Left hindlimb (tissue), 1 donor: ENCODE measurements around the gene KANSL1L.

Experiments used
- DNase-seq: peaks from one replicate; pipeline ENCODE4 v3.0.0-alpha.2; 2018

The KANSL1L gene

DNA sequence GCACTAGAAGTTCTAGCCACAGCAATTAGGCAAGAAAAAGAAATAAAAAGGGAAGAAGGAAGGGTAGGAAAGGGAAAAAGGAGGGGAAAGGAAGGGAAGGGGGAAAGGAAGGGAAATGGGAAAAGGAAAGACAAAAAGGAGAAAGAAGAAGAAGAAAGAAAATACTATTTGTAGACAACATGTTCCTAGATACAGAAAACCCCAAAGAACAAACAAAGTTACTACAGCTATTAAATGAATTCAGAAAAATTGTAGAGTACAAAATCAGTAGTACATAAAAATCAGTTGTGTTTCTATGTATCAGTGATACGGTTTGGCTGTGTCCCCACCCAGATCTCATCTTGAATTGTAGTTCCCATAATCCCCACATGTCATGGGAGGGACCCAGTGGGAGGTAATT is 116.5 kb downstream of the KANSL1L start:
- no peak for DNase-seq

DNA sequence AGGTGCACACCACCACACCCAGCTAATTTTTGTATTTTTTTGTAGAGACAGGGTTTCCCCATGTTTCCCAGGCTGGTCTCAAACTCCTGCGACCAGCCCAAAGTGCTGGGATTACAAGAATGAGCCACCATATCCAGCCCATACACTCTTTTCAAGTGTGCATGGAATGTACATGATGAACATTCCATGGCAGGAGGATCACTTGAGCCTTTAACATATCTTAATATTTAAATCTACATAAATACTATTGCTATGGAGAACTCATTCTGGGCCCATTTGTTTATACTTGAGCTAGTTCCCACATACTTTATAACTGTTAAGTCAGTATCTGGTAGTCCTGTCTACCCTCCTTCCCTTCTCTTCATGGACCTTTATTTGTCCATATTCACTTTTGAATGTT is 120.3 kb downstream of the KANSL1L start:
- DNase-seq = no peak

DNA sequence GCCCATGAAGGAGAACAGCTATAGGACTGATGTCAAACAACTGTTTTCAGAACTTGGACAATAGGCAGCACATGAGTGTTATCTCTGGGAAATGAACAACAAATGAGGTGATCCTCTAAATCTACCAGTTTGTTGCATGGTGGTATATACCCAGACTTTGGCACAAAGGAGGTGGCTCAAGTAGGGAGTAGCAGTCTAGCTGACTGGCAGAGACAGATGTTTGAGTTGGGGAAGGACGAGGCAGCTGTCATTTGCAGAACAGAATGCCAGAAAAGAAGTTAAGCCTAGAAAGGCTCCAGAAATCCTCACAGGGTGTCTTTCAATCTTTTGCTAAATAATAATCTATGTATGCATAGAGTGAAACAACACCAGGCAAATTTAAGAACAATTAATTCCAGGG is 121.4 kb downstream of the KANSL1L start:
- DNase-seq = no peak

DNA sequence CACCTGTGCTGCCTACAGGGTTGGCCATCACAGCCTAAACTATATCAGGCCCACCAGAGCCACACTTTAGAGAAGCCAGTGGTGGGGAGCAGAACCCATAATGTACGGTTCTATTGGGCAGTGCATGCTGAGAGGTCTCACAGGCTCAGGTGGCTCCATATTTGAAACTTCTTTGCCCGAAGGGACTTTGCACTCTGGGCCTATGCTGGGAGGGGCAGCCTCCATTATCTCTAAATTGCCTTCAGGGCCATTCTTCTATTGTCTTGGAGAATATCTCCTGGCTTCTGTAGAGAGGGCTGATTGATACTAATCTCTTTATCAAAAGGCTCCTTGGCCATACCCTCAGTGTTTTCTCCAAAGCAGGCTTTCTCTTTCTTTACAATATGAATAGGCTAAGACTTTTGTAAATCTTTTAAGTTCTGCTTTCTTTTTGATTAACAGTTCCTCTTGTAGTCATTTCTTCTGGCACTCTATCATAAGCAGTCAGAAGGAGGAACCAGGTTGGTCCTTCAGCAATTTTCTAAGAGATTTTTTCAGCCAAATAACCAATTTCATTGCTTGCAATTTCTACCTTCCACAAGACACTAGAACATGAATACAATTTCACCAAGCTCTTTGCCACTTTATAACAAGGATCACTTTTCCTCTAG is 124.2 kb downstream of the KANSL1L start:
- no peak for DNase-seq

DNA sequence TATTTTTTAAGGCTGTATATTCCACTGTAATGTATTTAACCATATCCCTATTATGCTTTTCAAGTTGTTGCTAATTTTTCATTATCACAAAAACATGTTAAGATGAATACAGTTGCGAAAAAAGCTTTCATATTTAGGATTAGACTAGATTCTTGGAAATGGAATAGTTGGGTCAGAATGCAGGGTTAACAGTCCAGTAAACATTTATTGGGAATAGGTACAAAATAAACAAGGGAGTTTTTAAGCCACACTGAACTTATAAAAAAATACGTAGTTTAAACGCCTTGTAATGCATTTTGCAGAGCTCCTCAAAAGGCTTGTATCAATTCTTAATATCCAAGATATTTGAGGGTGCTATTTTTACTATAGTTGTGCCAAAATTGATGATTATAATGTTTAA is 133.1 kb downstream of the KANSL1L start:
- DNase-seq = no peak

DNA sequence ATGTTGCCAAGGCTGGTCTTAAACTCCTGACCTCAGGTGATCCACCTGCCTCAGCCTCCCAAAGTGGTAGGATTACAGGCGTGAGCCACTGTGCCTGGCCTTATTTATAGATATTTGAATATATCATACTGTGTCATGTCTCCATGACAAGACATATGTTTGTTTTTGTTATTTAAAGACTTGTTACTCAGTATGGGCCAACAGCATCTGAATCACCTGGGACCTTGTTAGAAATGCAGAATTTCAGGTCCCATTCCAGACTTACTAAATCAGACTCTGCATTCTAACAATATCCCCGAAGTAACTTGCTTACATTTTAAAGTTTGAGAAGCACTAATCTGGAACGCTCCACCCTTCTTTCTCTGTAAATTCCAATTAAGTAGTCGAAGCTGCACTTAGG is 135.5 kb downstream of the KANSL1L start:
- no peak for DNase-seq

DNA sequence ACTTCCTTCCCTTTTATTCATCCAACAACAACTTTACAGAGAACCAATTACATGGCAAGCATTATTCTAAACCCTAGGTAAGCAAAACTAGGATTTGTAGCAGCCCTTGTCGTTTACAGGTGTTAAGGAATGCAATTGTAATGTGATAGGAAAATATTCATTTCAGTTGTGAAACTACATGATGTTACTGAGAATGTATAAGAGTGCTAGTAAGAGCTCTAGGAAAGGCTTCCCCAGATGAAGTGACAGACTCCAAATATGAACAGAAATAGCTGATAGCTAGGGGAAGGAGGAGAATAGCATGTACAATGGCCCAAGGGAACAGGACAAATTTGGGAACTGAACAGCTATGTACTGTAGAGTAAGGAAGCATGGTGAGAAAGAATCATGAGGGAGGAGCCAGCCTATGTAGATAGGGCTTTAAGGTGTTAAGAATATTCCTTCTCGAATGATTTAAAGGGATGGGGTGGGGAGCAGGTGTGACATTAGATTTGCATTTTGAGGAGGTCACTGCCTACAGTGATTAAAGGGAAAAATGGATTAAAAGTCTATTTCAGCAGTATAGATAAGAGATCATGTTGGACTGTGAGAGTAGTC is 137.0 kb downstream of the KANSL1L start:
- DNase-seq = no peak

DNA sequence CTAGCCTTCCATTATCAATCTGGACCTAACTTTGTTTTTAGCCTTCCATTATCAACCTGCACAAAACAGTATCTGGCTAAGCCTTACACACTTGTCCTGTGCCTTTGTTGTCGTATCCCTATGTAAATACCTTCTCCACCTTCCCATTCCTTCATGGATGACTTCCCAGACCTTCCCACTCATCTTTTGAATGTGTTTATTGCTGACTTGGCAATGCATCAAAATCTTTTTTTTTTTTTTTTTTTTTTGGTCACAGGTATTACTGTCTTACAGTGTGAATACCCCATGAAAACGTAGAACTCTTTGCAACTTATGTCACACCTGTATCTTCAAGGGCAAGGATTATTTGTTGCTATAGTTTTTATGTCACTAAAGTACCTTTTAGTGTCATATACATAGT is 143.0 kb downstream of the KANSL1L start:
- DNase-seq = no peak

DNA sequence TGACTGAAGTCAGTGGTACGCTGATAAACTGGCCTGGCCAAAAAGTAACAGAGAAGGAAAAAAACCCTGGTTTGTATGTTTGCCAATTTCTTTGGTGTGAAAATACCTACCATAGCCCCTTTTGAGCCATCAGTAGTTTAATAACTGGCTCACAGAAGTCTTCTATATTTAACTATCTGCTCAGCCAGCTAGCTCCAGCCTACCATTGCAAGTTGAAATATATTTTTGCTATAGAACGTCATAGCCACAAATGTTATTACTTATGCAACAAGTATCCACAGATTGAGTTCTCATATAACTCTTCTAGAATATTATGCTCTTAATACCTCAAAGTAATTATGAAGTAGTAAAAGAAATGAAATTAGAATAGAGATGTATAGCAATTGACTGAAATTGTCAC is 143.6 kb downstream of the KANSL1L start:
- DNase-seq = no peak

DNA sequence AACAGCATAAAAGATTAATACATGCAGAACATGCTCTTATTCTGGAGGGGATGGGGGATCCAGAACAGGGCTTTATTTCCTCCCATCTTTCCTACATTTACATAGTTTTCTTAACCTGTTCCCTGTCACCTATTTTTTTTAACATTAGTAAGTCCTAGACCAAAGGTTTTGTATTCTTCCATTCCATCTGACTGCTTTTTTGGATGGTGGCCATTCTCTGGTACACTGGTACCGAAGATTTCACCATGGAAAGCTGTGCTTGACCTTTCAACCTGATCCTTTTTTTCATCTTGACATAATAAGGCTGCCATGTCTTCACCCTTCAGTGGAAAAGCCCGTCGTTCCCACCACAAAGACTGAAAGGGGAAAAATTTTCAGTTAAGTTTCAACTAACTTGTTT is 148.4 kb downstream of the KANSL1L start:
- DNase-seq = no peak

DNA sequence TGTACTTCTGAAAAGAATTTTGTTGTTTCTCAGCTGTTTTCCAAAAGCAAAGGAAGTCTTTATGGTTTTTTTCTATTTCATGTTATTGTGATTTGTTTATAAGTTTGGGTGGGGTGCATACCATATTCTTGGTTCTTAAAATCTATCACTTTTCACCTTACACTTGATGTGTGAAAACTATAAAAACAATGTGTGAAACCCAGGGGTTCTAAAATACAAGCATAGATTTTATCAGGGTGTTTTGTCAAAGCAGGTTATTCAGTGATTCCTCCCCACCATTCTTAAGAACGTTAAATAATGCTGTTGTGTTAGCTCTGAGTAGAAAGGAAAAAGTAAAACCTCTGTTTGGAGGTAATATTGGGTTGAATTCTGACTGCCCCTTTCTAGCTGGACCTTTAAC is 151.1 kb downstream of the KANSL1L start:
- DNase-seq = no peak

DNA sequence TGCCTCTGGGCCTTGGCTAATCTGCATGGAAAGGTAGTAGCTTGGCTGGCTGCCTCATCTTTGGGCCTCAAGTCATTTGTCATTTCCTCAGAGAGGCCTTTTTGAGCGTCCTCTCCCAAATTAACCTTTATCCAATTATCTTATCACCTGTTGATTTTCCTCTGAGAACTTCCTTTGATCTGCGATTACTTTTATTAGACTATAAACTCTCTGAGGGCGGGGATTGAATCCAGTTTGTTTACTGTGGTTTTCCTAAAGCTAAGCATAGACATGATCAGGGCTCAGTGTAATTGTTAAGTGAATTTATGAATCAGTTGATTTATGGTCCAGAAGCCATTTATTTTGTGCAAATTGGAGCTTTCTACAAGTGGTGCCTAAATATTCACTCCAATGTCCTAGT is 161.3 kb downstream of the KANSL1L start:
- DNase-seq = no peak

DNA sequence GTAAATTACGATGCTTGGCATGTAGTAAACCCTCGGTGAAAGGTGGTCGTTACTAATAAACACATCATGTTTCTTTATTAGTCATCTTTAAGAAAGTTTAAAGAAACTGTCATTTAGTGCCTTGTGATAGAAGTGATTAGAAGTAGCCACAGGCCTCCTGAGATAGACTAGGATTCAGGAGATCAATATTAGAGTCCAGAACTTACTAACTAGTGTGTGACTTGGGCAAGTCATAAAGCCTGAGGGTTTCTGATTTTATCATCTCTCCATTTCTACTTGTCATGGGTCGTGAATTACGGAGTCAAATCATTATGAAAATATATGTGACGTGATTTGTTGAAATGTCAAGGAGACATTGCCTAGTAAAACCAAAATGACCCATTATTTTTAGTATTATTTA is 162.1 kb downstream of the KANSL1L start:
- DNase-seq = no peak

DNA sequence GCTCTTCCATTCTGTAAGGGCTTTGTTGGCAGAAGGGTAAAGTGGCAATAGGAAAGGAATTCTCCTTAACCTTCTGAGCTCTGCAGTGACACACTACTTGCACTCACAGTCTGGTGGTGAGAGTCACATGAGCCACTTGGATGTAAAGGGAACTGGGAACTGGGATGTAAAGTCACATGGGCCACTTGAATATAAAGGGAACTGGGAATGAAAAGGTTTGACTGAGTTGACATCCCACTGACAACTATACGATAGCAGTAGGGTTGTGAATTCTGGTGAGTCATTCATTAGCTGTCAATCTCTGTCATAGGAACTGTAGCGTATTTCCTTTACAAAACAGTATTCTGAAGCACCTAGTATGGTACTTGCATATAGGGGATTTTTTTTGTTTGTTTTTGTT is 163.3 kb downstream of the KANSL1L start:
- no peak for DNase-seq

DNA sequence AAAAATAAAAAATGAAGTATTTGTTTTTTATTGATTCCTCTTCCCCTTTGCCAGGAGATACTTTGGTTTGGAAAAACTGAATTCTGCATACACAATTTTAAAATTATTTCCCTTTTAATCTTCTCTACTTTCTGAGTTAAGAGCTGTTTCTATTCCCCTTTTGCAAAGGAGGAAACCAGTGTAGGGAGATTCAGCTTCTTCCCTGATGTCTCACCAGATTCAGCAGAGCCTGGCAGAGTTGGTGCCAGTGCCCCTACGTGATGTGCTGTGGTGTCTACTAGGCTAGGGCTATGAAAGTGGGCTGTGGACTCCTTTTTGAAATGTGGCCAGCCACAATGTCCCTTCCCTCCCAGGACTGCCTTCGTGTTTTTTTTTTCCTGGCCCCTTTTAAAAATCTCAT is 166.3 kb downstream of the KANSL1L start:
- DNase-seq = no peak

DNA sequence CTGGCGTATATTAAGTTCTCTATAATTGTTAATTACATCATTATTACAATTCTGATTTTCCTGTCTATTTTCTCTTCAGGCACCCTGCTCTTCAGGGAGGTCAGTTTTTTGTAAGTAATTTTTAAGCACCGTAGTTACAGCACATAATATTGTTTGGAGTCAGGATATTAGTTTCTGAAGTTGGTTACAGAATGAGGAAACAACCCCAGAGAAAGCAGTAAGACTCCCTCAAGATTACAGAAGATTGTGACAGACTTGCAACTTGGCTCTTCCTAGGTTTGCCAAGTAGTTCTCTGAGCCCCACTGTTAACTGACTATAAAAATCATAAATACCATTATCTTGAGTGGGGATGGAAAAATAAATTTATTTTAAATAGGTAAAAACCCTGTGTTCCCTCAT is 167.8 kb downstream of the KANSL1L start:
- DNase-seq = no peak

DNA sequence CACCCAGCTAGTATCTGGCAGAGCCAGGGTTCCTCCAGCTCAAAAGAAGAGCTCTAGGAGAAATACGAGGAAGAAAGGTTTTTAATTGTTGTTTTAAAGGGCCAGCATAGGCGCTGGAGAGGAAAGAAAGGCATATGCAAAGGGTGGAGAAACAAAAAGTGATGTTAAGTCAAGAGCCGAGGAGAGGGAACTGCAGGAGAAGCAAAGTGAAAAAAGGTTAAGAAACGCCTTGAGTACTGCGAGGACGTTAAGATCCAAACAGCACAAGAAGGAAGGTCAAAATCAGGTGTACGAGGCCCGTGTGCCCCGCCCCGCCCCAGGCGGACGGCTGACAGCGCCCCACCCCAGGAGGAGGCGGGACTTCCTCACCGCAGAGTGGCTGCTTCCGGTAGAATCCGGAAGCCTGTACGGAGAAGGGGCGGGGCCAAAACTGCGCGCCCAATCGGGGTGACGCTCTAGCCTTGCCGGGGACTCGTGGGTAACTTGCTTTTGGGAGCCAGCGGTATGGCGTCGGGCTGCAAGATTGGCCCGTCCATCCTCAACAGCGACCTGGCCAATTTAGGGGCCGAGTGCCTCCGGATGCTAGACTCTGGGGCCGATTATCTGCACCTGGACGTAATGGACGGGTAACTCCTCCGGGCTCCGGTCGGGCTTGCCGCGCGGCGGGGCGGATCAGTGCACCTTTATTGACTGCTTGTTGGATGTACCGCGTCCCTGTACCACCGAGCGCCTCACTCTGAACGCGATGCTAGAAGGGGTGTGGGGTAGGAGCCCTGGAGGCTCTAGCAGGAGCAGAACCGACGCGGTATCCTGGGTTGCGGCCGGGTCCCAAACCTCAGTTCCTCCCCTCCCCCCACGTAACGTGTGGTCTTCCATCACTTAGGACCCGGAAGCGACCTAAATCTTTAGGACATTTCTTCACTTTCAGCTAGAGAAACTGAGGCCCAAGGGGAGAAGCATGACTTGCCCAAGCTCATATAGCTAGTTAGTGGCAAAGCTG is 168.8 kb downstream of the KANSL1L start, which contains the start of gene RPE:
Gene RPE (plus strand): TSS at position 481 of the 1,000 bp plus-strand sequence. CDS start 24 bp downstream, at position 505.
- peak; percentile 96 for DNase-seq

DNA sequence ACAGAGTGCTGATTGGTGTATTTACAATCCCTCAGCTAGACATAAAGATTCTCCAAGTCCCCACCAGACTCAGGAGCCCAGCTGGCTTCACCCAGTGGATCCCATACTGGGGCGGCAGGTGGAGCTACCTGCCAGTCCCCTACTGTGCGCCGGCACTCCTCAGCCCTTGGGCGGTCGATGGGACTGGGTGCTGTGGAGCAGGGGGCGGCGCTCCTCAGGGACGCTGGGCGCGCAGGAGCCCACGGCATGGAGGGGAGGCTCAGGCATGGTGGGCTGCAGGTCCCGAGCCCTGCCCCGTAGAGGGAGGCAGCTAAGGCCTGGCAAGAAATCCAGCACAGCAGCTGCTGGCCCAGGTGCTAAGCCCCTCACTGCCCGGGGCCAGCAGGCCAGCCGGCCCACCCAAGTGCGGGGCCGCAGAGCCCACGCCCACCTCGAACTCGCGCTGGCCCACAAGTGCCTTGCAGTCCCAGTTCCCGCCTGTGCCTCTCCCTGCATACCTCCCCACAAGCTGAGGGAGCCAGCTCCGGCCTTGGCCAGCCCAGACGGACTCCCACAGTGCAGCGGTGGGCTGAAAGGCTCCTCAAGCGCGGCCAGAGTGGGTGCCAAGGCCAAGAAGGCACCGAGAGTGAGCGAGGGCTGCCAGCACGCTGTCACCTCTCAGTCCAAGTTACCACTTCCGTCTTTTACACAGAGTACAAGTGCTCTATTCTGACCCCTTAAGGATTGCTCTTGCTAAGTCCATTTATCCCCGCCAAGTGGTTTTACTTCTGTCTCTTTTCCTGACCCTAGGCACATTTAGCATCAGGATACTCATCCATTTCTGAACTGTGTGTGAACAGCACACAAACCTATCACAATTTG is 170.5 kb downstream of the KANSL1L start:
- no peak for DNase-seq

DNA sequence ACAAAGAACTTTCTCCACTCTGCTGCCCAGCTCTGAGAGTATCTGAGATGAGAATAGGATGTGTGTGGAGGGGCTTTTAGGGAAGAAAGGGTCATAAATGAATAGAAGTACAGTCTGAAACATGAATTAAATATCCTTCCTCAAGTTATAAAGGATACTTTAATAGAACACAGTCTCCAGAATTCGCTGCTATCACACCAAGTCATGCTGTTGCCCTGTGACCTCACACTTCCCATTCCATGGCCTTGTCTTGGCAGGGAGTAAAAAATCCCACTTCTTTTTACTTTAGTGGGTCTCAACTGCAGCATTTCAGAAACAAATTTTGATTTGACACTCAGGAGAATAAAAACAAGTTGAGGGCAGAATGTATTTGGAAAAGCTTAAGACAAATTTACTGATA is 172.6 kb downstream of the KANSL1L start:
- DNase-seq = no peak

DNA sequence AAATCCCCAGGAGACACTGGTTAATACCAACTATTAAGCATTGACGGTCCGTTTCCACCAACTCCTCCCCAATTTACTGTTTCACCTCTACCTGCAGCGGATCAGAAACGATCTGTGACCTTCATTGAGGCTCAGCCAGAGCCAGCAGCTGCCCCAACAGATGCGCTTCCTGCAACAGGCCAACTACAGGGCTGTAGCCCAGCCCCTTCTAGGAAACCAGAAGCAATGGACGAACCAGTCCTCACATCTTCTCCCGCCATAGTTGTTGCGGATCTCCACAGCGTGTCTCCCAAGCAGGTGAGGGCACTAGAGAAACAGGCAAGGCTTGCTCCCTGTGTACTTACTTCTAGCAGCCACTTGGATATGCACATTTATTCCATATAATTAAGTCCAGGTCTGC is 177.2 kb downstream of the KANSL1L start:
- DNase-seq = no peak

DNA sequence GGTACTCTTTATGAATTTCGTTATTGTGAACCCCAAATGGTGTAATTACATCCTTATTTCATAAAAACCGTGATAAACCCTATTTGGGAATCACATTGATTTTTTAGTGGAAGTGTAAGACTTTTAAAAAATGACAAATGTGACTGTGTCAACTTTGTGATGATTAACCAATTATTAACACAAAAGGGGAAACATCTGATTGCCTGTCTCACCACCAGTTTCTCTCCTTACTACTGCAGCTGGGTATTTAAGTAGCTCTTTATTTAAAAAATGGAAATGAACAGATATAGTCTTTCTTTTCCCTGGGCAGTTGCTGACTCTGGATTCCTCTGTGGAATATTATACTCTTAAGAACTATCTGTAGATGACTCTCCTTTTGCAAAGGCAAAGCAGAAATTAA is 180.4 kb downstream of the KANSL1L start:
- DNase-seq = no peak

DNA sequence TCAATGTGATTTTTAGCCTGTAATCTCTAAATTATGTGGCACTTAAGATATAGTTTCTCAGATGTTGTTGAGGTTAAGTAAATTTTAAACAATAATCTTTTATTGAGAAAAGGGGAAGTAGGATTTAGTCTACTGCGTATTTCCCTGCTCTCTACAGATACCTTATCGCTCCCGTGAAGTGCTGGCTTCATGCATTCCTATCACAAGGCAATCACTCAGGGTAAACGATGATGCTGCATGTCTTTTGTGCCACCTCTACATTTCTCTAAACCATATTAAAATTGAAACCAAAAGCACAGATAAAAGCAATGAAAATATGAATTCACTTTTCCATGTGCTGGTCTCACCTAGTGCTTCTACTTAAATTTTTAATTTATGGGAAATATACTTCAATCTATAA is 183.2 kb downstream of the KANSL1L start:
- DNase-seq = no peak

DNA sequence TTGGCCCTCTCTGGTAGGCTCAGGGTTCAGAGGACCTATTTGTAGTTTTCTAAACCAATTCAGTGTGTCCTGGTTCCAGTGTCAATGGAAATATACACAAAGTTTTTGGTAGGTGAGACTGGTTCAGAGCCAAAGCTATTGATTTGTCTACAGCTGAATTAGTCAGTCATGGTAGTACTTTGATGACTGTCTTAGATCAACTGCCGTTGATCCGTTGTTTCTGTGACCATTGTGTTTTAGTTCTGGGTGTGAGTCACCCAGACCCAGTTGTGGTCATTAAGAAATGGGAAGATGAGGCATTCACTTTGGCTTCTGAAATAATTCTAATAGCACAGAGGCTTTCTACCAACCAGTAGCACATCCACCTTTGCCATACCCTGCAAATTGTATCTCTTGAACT is 184.8 kb downstream of the KANSL1L start:
- DNase-seq = no peak
